HG03025 (cell line): ENCODE data around the gene LMO7.
"Not testable (repeated sequence)": the region's sequence is repeated elsewhere in the genome, so short reads cannot be mapped to it uniquely, and the experiment has no call there.

ENCODE experiments used
- ATAC-seq: cut with Tn5 transposase; IDR thresholded peaks from one replicate; pipeline ENCODE4 v1.9.1; 2021; ENCODE audit warnings: mild to moderate bottlenecking, moderate library complexity; ENCODE audit not compliant: unreplicated experiment, low FRiP score

LMO7 gene

GRCh38 chr13:75645141-75645540, 9.0 kb downstream of the LMO7 start:
- no peak for ATAC-seq

DNA sequence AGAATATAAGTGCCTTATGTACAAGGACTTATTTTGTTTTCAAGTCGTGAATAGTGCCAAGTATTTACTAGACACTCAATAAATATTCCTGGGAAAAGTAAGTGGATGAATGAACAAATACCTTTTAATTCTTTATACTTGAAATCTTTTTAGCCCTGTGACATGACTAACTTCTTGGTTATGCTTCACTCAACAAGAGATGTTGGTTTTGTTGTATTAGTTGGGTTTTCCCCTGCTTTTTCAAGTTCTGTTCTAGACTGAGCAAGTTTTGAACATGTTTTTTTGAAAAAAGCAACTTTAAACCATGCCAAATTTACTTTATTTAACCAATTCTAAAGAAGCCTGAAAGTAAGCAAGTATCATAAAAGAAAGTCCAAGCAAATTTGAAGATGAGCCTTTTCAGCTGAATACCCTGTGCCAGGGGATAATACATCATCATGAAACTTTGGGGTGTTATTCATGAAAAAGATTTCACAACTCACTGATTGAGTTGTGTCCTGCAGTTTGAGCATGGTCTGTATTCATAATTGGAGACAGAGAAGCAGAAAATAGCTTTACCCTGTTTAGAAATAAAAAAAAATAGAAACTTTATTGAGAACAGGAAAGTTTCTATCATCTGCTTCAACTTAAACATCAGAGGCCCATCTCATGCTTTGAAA, 11.1 kb downstream of the LMO7 start:
- ATAC-seq: peak; percentile 72

DNA sequence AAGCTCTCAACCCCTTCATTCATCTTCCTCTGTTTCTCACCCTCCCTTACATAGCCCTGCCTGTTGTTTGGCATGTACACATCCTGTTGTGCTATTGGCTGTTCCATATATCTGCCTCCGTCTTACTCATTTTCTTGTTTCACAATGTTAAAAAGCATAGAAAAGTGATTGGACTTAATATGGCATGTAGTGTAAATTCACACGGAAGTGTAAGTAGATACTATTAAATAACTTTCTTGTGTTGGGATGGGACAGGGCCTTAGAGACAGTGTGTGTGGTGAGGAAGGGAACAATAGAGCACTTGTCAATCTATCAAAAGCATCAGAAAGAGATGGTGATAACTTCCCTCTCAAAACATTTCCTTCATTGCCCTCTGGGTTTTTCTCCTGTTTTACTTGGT, 12.3 kb downstream of the LMO7 start:
- ATAC-seq: no peak

GRCh38 chr13:75651013-75651412, 14.9 kb downstream of the LMO7 start:
- no peak for ATAC-seq

GRCh38 chr13:75652726-75653125, 16.6 kb downstream of the LMO7 start:
- ATAC-seq: no peak

DNA sequence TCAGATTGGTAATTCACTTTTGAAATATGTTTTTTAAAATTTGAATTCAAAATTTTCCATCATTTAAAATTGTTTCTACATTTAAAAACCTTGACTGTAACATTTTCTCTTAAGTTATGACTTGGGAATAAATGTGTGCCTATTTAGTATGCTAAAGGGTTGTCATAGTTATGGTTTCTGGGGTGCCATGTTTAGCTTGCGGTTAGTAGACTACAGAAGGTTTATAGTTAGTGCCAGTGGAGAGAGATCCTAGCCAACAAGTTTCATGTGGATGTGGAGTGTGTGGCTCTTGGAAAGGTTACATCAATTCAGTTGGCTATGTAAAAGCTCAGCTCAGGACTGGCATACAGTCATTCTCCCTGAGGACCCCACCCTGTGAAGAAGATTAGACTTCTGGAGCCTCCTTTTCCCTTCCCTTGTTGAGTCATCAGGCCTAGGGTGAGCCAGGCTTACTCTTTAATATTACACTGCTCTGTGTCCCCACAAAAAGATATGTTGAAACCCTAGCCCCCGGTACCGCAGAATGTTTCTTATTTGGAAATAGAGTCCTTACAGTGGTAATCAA, 20.4 kb downstream of the LMO7 start:
- no peak for ATAC-seq

GRCh38 chr13:75657111-75657510, 21.0 kb downstream of the LMO7 start:
- ATAC-seq: no peak

DNA sequence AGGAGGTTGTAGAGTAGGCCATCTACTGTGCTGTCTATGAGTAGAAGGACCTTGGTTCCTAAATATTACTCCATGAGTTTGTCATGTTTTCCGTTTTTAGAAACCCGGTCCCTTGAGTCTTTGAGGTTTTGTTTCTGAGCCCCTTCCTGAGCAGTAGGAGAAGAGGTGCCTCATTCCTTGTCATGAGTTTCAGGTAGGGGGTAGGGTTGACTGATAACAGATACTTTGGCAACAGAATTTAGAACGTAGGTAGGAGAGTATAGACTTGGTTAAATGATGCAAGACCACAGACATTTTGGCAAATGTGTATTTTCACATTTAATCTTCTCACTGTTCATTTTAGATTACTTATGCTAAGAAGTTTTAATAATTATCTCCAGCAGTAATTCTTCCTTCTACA, 24.6 kb downstream of the LMO7 start:
- no peak for ATAC-seq

GRCh38 chr13:75661443-75661842, 25.3 kb downstream of the LMO7 start:
- no peak for ATAC-seq

- no peak for ATAC-seq
Observed at GRCh38 chr13:75666646-75667351, 30.7 kb downstream of the LMO7 start.

GRCh38 chr13:75669706-75670105, 33.6 kb downstream of the LMO7 start:
- ATAC-seq: no peak

DNA sequence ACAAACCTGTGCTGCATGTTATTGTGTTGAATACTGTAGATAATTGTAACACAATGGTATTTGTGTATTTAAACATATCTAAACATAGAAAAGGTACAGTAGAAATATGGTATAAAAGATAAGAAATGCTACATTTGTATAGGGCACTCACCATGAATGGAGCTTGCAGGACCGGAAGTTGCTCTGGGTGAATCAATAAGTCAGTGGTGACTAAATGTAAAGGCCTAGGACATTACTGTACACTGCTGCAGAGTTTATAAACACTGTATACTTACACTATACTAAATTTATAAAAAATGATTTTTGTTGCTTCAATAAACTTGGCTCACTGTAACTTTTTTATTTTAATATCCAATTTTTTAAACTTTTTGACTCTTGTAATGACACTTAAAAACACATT, 34.4 kb downstream of the LMO7 start:
- no peak for ATAC-seq

DNA sequence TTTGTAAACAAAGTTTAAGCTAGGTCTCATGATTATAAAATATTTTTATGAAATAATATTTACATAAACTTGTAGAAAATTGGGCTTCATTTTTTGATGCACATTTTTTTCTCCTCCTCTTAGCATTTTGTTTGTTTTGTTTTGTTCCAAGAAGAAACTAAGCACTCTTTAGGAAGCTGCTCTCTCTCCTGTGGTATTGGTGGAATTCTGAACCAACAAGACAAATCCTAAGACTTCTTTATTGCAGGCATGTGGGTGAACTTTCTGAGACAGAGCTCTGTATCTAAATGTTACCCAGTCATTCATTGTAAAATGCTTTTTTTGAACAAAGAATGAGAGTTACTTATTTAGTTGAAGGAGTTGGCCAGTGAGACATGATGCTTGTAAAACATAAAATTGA, 39.3 kb downstream of the LMO7 start:
- ATAC-seq: no peak

DNA sequence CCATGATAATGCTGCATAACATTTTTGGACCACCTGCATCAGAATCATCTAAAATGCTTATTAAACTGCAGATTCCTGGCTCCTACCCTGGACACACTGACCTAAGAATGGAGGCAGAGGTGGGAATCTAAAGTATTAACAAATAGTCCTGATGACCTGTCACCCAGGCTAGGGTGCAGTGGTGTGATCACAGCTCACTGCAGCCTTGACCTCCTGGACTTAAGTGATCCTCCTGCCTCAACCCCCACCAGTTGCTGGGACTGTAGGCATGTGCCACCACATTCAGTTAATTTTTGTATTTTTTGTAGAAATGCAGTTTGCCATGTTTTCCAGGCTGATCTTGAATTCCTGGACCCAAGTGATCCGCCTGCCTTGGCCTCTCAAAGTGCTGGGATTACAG, 43.3 kb downstream of the LMO7 start:
- no peak for ATAC-seq

GRCh38 chr13:75680251-75680650, 44.1 kb downstream of the LMO7 start:
- not testable (repeated sequence) for ATAC-seq

DNA sequence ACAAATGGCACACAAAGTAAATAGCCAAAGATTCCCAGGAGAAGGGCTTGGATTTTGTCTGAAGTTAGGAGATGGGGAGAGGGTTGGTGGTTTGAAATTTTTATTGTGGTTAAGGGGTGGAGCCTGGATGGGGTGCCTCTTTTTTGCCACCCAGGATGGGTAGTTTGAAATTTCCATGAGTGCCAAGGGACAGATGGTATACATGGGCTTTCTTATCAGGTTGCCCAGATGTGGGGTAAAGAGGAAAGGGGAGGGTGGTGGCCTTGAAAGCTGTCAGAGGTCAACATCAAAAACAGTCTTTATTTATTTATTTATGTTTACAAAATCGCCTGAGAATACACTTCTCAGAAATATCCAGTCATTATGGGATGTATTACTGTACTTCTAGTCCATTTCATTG, 46.2 kb downstream of the LMO7 start:
- no peak for ATAC-seq

DNA sequence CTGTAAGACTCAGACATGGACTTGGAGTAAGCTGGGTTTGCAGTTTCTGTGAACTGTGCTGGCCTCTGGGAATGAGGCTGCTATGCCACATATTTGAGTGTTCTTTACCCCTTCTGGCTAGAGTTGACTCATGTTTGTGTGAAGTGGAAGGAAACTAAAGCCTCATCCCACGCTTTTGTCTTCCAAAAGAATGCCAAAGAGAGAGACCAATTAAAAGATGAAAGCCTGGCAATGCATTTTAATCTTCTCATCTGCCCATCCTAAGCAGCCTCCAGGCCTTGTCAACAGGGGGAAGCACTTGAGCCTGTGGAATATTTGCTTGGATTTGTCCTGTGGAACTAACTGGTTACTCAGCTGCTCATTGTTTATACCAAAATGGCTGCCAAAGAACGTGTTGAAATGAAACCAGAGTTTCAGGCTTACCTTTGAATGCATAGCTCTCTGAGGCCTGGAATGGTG, 49.1 kb downstream of the LMO7 start:
- no peak for ATAC-seq

- ATAC-seq: no peak
Observed at GRCh38 chr13:75687150-75687763, 51.1 kb downstream of the LMO7 start.

GRCh38 chr13:75689686-75690085, 53.6 kb downstream of the LMO7 start:
- ATAC-seq: no peak

DNA sequence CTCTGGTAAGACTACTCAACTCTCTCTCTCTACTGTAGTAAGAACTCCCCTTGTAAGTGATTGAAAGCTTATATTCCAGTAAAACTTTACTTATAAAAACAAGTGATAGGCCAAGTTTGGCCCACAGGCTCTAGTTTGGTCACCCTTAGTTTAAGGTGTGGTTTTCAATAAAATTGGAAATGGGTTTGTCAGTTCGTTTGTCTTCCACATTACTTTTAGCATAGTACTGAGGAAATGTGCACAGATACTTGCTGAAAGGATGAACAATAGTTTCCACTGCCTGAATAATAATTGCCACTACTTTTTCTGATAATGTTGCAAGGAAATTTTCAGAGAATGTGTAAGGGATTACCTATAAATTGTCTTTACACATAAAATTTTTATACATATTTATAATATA, 54.5 kb downstream of the LMO7 start:
- no peak for ATAC-seq

GRCh38 chr13:75691183-75691582, 55.1 kb downstream of the LMO7 start:
- no peak for ATAC-seq

GRCh38 chr13:75693227-75693626, 57.1 kb downstream of the LMO7 start:
- ATAC-seq: no peak
